ENCODE data around the gene CLIP1. TPM values are rescaled to one million over a fixed set of nuclear protein-coding genes. Genes with fewer than 3 reads are reported as not detected.
"Not testable (repeated sequence)": the region's sequence is repeated elsewhere in the genome, so short reads cannot be mapped to it uniquely, and the experiment has no call there.

Gene CLIP1
- total RNA-seq = 10 to 100 TPM; 50.7 to 51.3 TPM

GRCh38 chr12:122421821-122422729 lies at the start of gene CLIP1:
Gene CLIP1, minus strand, starts transcription at chr12:122422669. Its CDS starts 42,217 bp downstream, at chr12:122380452.
- CTCF ChIA-PET = interaction anchor here (0.5 to 1.9 kb wide), 6 partner anchors 10 to 66 kb away, joined by 3 to 18 read pairs (median 5); no protein-coding TSS in a partner anchor

GRCh38 chr12:122471324-122472226 lies 49.1 kb upstream of the CLIP1 start:
- no peaks in the 10 kb centered on the region for H3K27me3 Mint-ChIP-seq (ENCODE audit: low read depth)
- no peaks in the 10 kb centered on the region for H3K9me3 Mint-ChIP-seq
- CTCF ChIA-PET = interaction anchor here (0.6 to 5.8 kb wide), 33 partner anchors 9 to 459 kb away, joined by 3 to 113 read pairs (median 4); partner anchors contain the start of gene CLIP1
- peaks cover 28% of the 10 kb centered on the region for H3K36me3 Mint-ChIP-seq (ENCODE audit: low read depth)
- H3K4me3 Mint-ChIP-seq = no peak overlapping the region
- intact Hi-C loops (cut with micrococcal nuclease) = loop anchor here (1.0 kb wide), 3 partner anchors 48 to 135 kb away; no protein-coding TSS in a partner anchor
- H3K4me1 Mint-ChIP-seq (ENCODE audit: low read depth) = peaks cover 23% of the 10 kb centered on the region
- no peak overlapping the region for H3K27ac Mint-ChIP-seq
- DNase-seq = peak; percentile 24

More at GRCh38 chr12:122421821-122422729, at the start of gene CLIP1:
- Mint-ChIP-seq H3K27ac (peak within 1 kb of the TSS; percentile 90), H3K27me3 (ENCODE audit: low read depth) (peaks cover 3% of the 10 kb centered on the region), H3K4me1 (ENCODE audit: low read depth) (peaks cover 38% of the 10 kb centered on the region), H3K9me3 (no peaks in the 10 kb centered on the region), H3K4me3 (peak within 1 kb of the TSS; percentile 88), H3K36me3 (ENCODE audit: low read depth) (no peaks in the 10 kb centered on the region)
- intact Hi-C loops (cut with micrococcal nuclease) = loop anchor here (1.0 to 5.0 kb wide), 7 partner anchors 9 to 330 kb away; partner anchors contain the start of genes DENR, HCAR1, KNTC1 and RSRC2
- peak; percentile 62 for DNase-seq

DNA sequence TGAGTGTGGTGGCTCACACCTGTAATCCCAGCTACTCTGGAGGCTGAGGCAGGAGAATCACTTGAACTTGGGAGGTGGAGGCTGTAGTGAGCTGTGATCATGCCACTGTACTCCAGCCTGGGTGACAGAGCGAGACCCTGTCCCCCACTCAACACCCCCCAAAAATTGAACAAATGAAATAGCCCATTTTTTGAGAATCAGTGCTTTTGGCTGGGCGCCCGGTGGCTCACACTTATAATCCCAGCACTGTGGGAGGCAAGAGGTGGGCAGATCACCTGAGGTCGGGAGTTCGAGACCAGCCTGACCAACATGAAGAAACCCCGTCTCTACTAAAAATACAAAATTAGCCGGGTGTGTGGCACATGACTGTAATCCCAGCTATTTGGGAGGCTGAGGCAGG lies 48.1 kb upstream of the CLIP1 start:
- H3K27ac Mint-ChIP-seq; H3K9me3 Mint-ChIP-seq; H3K27me3 Mint-ChIP-seq (ENCODE audit: low read depth); intact Hi-C loops (cut with micrococcal nuclease); H3K4me3 Mint-ChIP-seq; DNase-seq: not testable (repeated sequence)
- Mint-ChIP-seq H3K36me3 (ENCODE audit: low read depth) (peaks cover 18% of the 10 kb centered on the region), H3K4me1 (ENCODE audit: low read depth) (peaks cover 19% of the 10 kb centered on the region)
- CTCF ChIA-PET = interaction anchor here (0.6 to 5.8 kb wide), 16 partner anchors 10 to 133 kb away, joined by 3 to 113 read pairs (median 4); no protein-coding TSS in a partner anchor

GRCh38 chr12:122469856-122470255 lies 47.4 kb upstream of the CLIP1 start:
- Mint-ChIP-seq H3K4me1 (ENCODE audit: low read depth) (peaks cover 14% of the 10 kb centered on the region), H3K27ac (peak overlapping the region; percentile 2), H3K36me3 (ENCODE audit: low read depth) (peaks cover 14% of the 10 kb centered on the region)
- DNase-seq; H3K4me3 Mint-ChIP-seq; H3K9me3 Mint-ChIP-seq; H3K27me3 Mint-ChIP-seq (ENCODE audit: low read depth); intact Hi-C loops (cut with micrococcal nuclease): not testable (repeated sequence)
- CTCF ChIA-PET = interaction anchor here (0.8 to 5.8 kb wide), 2 partner anchors 70 to 132 kb away, joined by 4 to 113 read pairs; no protein-coding TSS in a partner anchor

GRCh38 chr12:122467983-122468382 lies 45.5 kb upstream of the CLIP1 start:
- peaks cover 3% of the 10 kb centered on the region for H3K4me1 Mint-ChIP-seq (ENCODE audit: low read depth)
- no peaks in the 10 kb centered on the region for H3K27me3 Mint-ChIP-seq (ENCODE audit: low read depth)
- no peak overlapping the region for H3K27ac Mint-ChIP-seq
- H3K36me3 Mint-ChIP-seq (ENCODE audit: low read depth) = peaks cover 2% of the 10 kb centered on the region
- intact Hi-C loops (cut with micrococcal nuclease) = no loop called here
- DNase-seq = no peak
- H3K9me3 Mint-ChIP-seq = no peaks in the 10 kb centered on the region
- no peak overlapping the region for H3K4me3 Mint-ChIP-seq
- CTCF ChIA-PET = no interaction called here

DNA sequence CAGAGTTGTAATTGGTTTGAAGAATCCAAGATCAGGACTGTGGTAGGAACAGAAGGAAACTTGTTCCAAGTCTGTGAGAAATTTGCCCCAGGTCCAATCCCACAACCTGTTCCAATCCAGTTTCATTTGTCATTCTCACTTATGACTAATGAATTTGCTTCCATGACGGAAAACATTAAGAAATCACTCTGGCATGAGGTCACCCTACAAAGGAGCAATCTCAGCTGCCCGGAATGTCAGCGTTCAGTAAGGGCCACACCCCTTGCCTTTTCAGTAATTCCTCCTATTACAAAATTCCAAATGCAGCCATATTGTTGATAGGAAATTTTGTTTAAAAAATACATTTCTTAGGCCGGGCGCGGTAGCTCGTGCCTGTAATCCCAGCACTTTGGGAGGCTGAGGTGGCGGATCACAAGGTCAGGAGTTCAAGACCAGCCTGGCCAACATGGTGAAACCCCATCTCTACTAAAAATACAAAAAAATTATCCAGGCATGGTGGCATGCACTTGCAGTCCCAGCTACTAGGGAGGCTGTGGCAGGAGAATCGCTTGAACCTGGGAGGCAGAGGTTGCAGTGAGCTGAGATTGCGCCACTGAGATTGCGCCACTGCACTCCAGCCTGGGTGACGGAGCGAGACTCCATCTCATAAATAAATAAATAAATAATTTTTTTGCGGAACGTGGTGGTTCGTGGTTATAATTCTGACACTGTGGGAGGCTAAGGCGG lies 42.0 kb upstream of the CLIP1 start:
- H3K27me3 Mint-ChIP-seq (ENCODE audit: low read depth); H3K4me3 Mint-ChIP-seq; CTCF ChIA-PET; H3K9me3 Mint-ChIP-seq; H3K4me1 Mint-ChIP-seq (ENCODE audit: low read depth); H3K27ac Mint-ChIP-seq; H3K36me3 Mint-ChIP-seq (ENCODE audit: low read depth); intact Hi-C loops (cut with micrococcal nuclease); DNase-seq: not testable (repeated sequence)

- H3K4me3 Mint-ChIP-seq = no peak overlapping the region
- H3K4me1 Mint-ChIP-seq (ENCODE audit: low read depth) = no peaks in the 10 kb centered on the region
- H3K9me3 Mint-ChIP-seq = no peaks in the 10 kb centered on the region
- H3K36me3 Mint-ChIP-seq (ENCODE audit: low read depth) = no peaks in the 10 kb centered on the region
- intact Hi-C loops (cut with micrococcal nuclease) = no loop called here
- CTCF ChIA-PET = interaction anchor here (0.6 to 1.4 kb wide), 4 partner anchors 10 to 767 kb away, joined by 3 to 5 read pairs (median 4); no protein-coding TSS in a partner anchor
- no peak overlapping the region for H3K27ac Mint-ChIP-seq
- H3K27me3 Mint-ChIP-seq (ENCODE audit: low read depth) = no peaks in the 10 kb centered on the region
- DNase-seq = no peak
Observed at GRCh38 chr12:122460641-122461040, 38.2 kb upstream of the CLIP1 start.

GRCh38 chr12:122460061-122460460 lies 37.6 kb upstream of the CLIP1 start:
- no peaks in the 10 kb centered on the region for H3K9me3 Mint-ChIP-seq
- no peaks in the 10 kb centered on the region for H3K4me1 Mint-ChIP-seq (ENCODE audit: low read depth)
- H3K36me3 Mint-ChIP-seq (ENCODE audit: low read depth) = no peaks in the 10 kb centered on the region
- no peak for DNase-seq
- no peaks in the 10 kb centered on the region for H3K27me3 Mint-ChIP-seq (ENCODE audit: low read depth)
- no peak overlapping the region for H3K27ac Mint-ChIP-seq
- intact Hi-C loops (cut with micrococcal nuclease) = no loop called here
- CTCF ChIA-PET = interaction anchor here (0.6 to 1.2 kb wide), 3 partner anchors 13 to 767 kb away, joined by 3 to 5 read pairs (median 4); no protein-coding TSS in a partner anchor
- no peak overlapping the region for H3K4me3 Mint-ChIP-seq

- Mint-ChIP-seq H3K4me3 (no peak overlapping the region), H3K27me3 (ENCODE audit: low read depth) (no peaks in the 10 kb centered on the region), H3K9me3 (no peaks in the 10 kb centered on the region), H3K27ac (no peak overlapping the region), H3K36me3 (ENCODE audit: low read depth) (no peaks in the 10 kb centered on the region), H3K4me1 (ENCODE audit: low read depth) (peaks cover 2% of the 10 kb centered on the region)
- CTCF ChIA-PET = interaction anchor here (0.6 kb wide), 1 partner anchor 60 kb away, joined by 3 read pairs; no protein-coding TSS in a partner anchor
- intact Hi-C loops (cut with micrococcal nuclease) = no loop called here
- no peak for DNase-seq
Observed at GRCh38 chr12:122459211-122459610, 36.7 kb upstream of the CLIP1 start.

DNA sequence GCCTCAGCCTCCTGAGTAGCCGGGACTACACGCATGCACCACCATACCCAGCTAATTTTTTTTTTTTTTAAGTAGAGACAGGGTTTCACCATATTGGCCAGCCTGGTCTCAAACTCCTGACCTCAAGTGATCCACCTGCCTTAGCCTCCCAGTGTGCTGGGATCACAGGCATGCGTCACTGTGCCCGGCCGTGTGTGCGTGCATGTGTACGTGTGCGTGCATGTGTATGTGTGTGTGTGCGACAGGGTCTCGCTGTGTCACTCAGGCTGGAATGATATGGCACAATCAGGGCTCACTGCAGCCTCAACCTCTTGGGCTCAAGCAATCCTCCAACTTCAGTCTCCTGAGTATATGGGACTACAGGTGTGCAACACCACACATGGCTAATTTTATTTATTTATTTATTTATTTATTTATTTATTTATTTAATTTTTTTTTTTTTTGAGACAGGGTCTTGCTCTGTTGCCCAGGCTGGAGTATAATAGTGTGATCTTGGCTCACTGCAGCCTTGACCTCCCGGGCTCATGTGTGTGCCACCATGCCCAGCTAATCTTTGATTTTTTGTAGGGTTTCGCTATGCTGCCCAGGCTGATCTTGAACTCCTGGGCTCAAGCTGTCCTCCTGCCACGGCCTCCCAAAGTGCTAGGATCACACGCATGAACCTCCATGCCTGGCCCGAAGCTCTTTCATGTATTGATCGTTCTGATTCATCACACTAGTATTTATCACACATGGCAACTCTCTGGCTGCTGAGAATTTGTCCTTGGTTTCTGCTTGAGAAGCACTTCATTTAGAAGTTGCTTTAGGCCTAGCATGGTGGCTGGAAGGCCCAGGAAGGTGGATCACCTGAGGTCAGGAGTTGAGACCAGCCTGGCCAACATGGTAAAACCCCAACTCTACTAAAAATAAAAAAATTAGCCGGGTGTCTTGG lies 35.9 kb upstream of the CLIP1 start:
- Mint-ChIP-seq H3K9me3 (no peaks in the 10 kb centered on the region), H3K4me1 (ENCODE audit: low read depth) (peaks cover 10% of the 10 kb centered on the region), H3K36me3 (ENCODE audit: low read depth) (no peaks in the 10 kb centered on the region), H3K4me3 (no peak overlapping the region), H3K27me3 (ENCODE audit: low read depth) (no peaks in the 10 kb centered on the region), H3K27ac (no peak overlapping the region)
- CTCF ChIA-PET = interaction anchor here (0.6 to 1.2 kb wide), 3 partner anchors 14 to 35 kb away, joined by 3 read pairs; no protein-coding TSS in a partner anchor
- intact Hi-C loops (cut with micrococcal nuclease) = no loop called here
- DNase-seq = no peak

All from activated naive CD4-positive, alpha-beta T cell treated with anti-CD3 and anti-CD28 coated beads for 36 hours (primary cell).